Gastroesophageal sphincter (tissue), 3 donors: ENCODE measurements around the gene CLASP1.

Source experiments
- EP300 ChIP-seq: sonication (generic); formaldehyde crosslinking; IDR thresholded peaks from one replicate; pipeline ENCODE4 v1.6.1; 2017; ENCODE audit warnings: antibody characterized with exemption, mild to moderate bottlenecking
- POLR2A ChIP-seq, 2 donors: fragments of 450-650 bp; IDR thresholded peaks; one replicate each; pipeline ENCODE4 v1.6.1; 2017; ENCODE audit warnings: antibody characterized with exemption in 2 of 2, mild to moderate bottlenecking in 2 of 2, moderate library complexity in 1 of 2
- POLR2AphosphoS5 ChIP-seq: sonication (generic); formaldehyde crosslinking; IDR thresholded peaks from one replicate; pipeline ENCODE4 v1.6.1; 2017; ENCODE audit warnings: antibody characterized with exemption
- TF ChIP-seq, protein P1 (sequence below), 4 experiments: fragments of 200-600 bp in 2 of 4; fragments of 450-650 bp in 2 of 4; sonication (generic) in 1 of 4; IDR thresholded peaks; one replicate each; pipeline ENCODE4 v1.5.1; 2017 to 2019; ENCODE audit warnings: antibody characterized with exemption in 4 of 4, mild to moderate bottlenecking in 2 of 4, moderate library complexity in 2 of 4

DNA sequence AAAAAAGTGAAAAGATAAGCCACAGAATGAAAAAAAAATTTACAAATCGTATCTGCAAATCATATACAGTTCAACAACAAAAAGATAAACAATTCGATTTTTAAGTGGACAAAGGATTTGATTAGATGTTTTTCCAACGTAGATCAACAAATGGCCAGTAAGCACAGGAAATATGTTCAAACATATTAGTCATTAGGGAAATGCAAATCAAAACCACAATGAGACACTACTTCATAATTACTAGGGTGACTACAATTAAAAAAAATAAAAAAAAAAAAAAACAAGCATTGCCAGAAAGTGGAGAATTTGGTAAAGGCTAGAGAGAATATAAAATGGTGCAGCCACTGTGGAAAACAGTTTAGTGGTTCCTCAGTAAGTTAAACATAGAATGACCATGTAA lies 156.9 kb downstream of the CLASP1 start:
- TF ChIP-seq, protein P1, sequence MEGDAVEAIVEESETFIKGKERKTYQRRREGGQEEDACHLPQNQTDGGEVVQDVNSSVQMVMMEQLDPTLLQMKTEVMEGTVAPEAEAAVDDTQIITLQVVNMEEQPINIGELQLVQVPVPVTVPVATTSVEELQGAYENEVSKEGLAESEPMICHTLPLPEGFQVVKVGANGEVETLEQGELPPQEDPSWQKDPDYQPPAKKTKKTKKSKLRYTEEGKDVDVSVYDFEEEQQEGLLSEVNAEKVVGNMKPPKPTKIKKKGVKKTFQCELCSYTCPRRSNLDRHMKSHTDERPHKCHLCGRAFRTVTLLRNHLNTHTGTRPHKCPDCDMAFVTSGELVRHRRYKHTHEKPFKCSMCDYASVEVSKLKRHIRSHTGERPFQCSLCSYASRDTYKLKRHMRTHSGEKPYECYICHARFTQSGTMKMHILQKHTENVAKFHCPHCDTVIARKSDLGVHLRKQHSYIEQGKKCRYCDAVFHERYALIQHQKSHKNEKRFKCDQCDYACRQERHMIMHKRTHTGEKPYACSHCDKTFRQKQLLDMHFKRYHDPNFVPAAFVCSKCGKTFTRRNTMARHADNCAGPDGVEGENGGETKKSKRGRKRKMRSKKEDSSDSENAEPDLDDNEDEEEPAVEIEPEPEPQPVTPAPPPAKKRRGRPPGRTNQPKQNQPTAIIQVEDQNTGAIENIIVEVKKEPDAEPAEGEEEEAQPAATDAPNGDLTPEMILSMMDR (IDR thresholded peaks at IDR 0.05), result no peak
- TF ChIP-seq POLR2A (IDR thresholded peaks at IDR 0.05), result no peak
- TF ChIP-seq EP300, result no peak
- TF ChIP-seq POLR2AphosphoS5, result no peak
